ENCODE measurements around the gene LRMDA.

Gene LRMDA

GRCh38 chr10:75962395-75963061, 531.1 kb downstream of the LRMDA start:
- TF ChIP-seq CTCF (conservative IDR thresholded peaks at IDR 0.05; ENCODE audit: low read length): no peak
- no peak for DNase-seq (ENCODE audit: low read depth)
- no peak overlapping the region for H3K4me3 ChIP-seq (ENCODE audit: low read length)

GRCh38 chr10:75967491-75967890, 536.1 kb downstream of the LRMDA start:
- no peak for TF ChIP-seq CTCF (conservative IDR thresholded peaks at IDR 0.05; ENCODE audit: low read length)
- DNase-seq (ENCODE audit: low read depth): no peak
- no peak overlapping the region for H3K4me3 ChIP-seq (ENCODE audit: low read length)

DNA sequence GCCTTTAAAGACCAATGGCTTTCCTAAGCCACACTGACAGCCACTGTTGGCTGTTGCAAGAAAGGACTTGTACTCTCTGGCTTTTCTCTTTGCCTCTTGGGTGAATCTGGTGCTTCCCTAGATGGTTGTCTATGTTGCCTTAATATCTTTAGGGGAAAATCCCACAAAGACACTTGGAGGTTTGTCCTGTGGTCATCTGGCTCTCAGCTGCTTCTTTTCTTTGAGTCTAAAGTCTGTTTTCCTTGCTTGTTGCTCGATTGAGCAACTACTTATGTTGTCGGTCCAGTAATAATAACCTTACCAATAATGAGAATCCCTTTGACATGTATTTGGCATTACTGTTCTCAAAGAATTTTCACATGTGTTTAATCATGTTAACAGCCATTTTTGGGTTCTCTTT, 537.6 kb downstream of the LRMDA start:
- no peak overlapping the region for H3K4me3 ChIP-seq (ENCODE audit: low read length)
- DNase-seq (ENCODE audit: low read depth): peak; percentile 59
- no peak for TF ChIP-seq CTCF (conservative IDR thresholded peaks at IDR 0.05; ENCODE audit: low read length)

GRCh38 chr10:75971402-75972211, 540.2 kb downstream of the LRMDA start:
- peak; percentile 88 for DNase-seq (ENCODE audit: low read depth)
- H3K4me3 ChIP-seq (ENCODE audit: low read length): no peak overlapping the region
- TF ChIP-seq CTCF (conservative IDR thresholded peaks at IDR 0.05; ENCODE audit: low read length): no peak

GRCh38 chr10:75972491-75973276, 541.3 kb downstream of the LRMDA start:
- TF ChIP-seq CTCF (conservative IDR thresholded peaks at IDR 0.05; ENCODE audit: low read length): no peak
- H3K4me3 ChIP-seq (ENCODE audit: low read length): no peak overlapping the region
- DNase-seq (ENCODE audit: low read depth): peak; percentile 77

DNA sequence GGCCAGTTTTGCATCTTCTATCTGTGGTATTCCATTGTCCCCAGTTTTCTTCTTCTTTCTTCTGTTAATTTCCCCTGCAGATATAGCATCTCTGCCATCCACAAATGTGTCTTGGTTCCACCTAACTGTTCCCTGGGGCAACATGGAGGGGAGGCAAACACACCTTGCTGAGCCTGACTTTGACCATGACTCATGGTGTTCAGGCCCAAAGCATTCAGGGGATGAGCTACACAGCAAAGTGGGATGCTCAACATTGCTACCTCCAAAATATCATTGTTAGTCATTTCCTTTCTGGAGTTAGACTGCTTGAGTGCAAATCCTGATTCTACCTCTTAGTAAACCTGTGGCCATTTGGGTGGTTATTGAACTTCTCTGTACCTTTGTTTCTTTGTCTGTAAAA, 542.7 kb downstream of the LRMDA start:
- H3K4me3 ChIP-seq (ENCODE audit: low read length): no peak overlapping the region
- no peak for DNase-seq (ENCODE audit: low read depth)
- no peak for TF ChIP-seq CTCF (conservative IDR thresholded peaks at IDR 0.05; ENCODE audit: low read length)

Measured in AG10803 (cell line).